HepG2 (cell line): ENCODE data around the gene ZFP36L2. TPM values are rescaled to one million over a fixed set of nuclear protein-coding genes. Genes with fewer than 3 reads are reported as not detected.

Source experiments
- ATAC-seq: fragments of 200-7000 bp; cut with Tn5 transposase; 3 replicates; pipeline ENCODE4 v1.9.1; 2020; ENCODE audit warnings: mild to moderate bottlenecking, moderate library complexity
- BruUV-seq: library from RNA; stranded (reverse); fragments of 400-500 nt; replicated peaks from 2 replicates; lab custom pipeline; 2021; lab: Mats Ljungman, UMichigan
- CTCF ChIA-PET: fragments of 300-600 bp; formaldehyde crosslinking; extraction: SDS; loops from one replicate; lab custom pipeline; 2021; ENCODE audit warnings: low total read pairs, inconsistent platforms, low intra/inter-chr PET ratio; lab: Yijun Ruan, JAX
- POLR2A ChIA-PET: fragments of 350-600 bp; sonication (Branson Sonifier 250); formaldehyde crosslinking; loops from one replicate; lab custom pipeline; 2020; ENCODE audit warnings: antibody characterized with exemption, inconsistent platforms; lab: Yijun Ruan, JAX
- DNase-seq: peaks from one replicate; pipeline ENCODE4 v3.0.0-alpha.2; 2015; ENCODE audit warnings: low spot score
- FAIRE-seq: peaks from 3 replicates; lab custom pipeline; 2011; peaks lifted over from hg19 to GRCh38; lab: Jason Lieb, UNC
- H2AFZ ChIP-seq: one replicate; pipeline ENCODE4 v1.6.1; 2011; ENCODE audit warnings: low read length, inconsistent platforms
- H3K27ac ChIP-seq: fragments of 300-600 bp; 3 replicates; pipeline ENCODE4 v1.8.0; 2011; ENCODE audit warnings: mixed run types, mild to moderate bottlenecking, mixed read lengths, low read length, inconsistent platforms; ENCODE audit not compliant: insufficient read depth; ENCODE audit errors: extremely low read length
- H3K27me3 ChIP-seq, 2 experiments: fragments of 200-600 bp in 1 of 2; 2 replicates in 1 of 2; 3 replicates in 1 of 2; pipeline versions ENCODE4 v1.6.0 to v1.8.0; 2011; ENCODE audit warnings: low read length in 2 of 2, mild to moderate bottlenecking in 2 of 2, moderate library complexity in 2 of 2, inconsistent platforms in 1 of 2; ENCODE audit not compliant: insufficient read depth in 2 of 2, control insufficient read depth in 1 of 2
- H3K36me3 ChIP-seq, 2 experiments: fragments of 200-600 bp in 1 of 2; replicated peaks in 1 of 2; 2 replicates in 1 of 2; 3 replicates in 1 of 2; pipeline versions ENCODE4 v1.5.1 to v1.8.0; 2011; ENCODE audit warnings: low read length in 2 of 2, inconsistent platforms in 1 of 2; ENCODE audit not compliant: insufficient read depth in 2 of 2, control insufficient read depth in 1 of 2
- H3K4me1 ChIP-seq: 2 replicates; pipeline ENCODE4 v1.5.1; 2012; ENCODE audit warnings: low read length, inconsistent platforms; ENCODE audit not compliant: insufficient read depth
- H3K4me2 ChIP-seq: 2 replicates; pipeline ENCODE4 v1.6.0; 2011; ENCODE audit warnings: low read depth, low read length, inconsistent platforms
- H3K4me3 ChIP-seq, 3 experiments: fragments of 200-600 bp in 1 of 3; sonication (generic), shearing (Covaris generic) in 1 of 3; replicated peaks in 1 of 3; 2 replicates each; pipeline ENCODE4 v1.5.1; 2011 to 2016; ENCODE audit warnings: low read length in 3 of 3, inconsistent platforms in 2 of 3, low read depth in 2 of 3, mild to moderate bottlenecking in 2 of 3, control low read depth in 1 of 3, mixed read lengths in 1 of 3; ENCODE audit not compliant: insufficient read depth in 1 of 3
- H3K79me2 ChIP-seq: one replicate; pipeline ENCODE4 v1.6.1; 2011; ENCODE audit warnings: low read length, inconsistent platforms; ENCODE audit not compliant: insufficient read depth
- H3K9ac ChIP-seq: 2 replicates; pipeline ENCODE4 v1.6.0; 2011; ENCODE audit warnings: mild to moderate bottlenecking, low read depth, low read length, inconsistent platforms; ENCODE audit not compliant: insufficient read depth
- H3K9me3 ChIP-seq: 2 replicates; pipeline ENCODE4 v1.5.1; 2012; ENCODE audit warnings: mild to moderate bottlenecking, low read length
- H4K20me1 ChIP-seq: 2 replicates; pipeline ENCODE4 v1.6.0; 2011; ENCODE audit warnings: inconsistent platforms, mild to moderate bottlenecking, low read length, moderate library complexity; ENCODE audit not compliant: insufficient read depth
- ATRX ChIP-seq: sonication (generic); formaldehyde crosslinking; IDR thresholded peaks from 2 replicates; pipeline ENCODE4 v1.4.0; 2020; ENCODE audit warnings: missing genetic modification reagents, borderline replicate concordance
- MBD4 ChIP-seq: IDR thresholded peaks from 2 replicates; pipeline ENCODE4 v1.6.1; 2012; ENCODE audit warnings: low read length, inconsistent platforms, borderline replicate concordance
- TEAD3 ChIP-seq: optimal IDR thresholded peaks from 2 replicates; pipeline ENCODE3; 2016; ENCODE audit warnings: borderline replicate concordance
- ZBTB39 ChIP-seq: sonication (generic); formaldehyde crosslinking; IDR thresholded peaks from 2 replicates; pipeline ENCODE4 v1.5.0; 2020; ENCODE audit warnings: missing genetic modification reagents
- ZNF18 ChIP-seq: sonication (generic); formaldehyde crosslinking; IDR thresholded peaks from 2 replicates; pipeline ENCODE4 v1.8.0; 2022; ENCODE audit warnings: mild to moderate bottlenecking, missing genetic modification reagents; ENCODE audit not compliant: insufficient replicate concordance
- WGBS: methylation state at CpG from one replicate; pipeline ENCODE4 v1.1.6; 2017; ENCODE audit warnings: low lambda C conversion rate; 5-methylcytosine and 5-hydroxymethylcytosine counted together
- in situ Hi-C: cut with HindIII; loops from 2 replicates; pipeline ENCODE4 v1.10.0; 2017; ENCODE audit warnings: low pct_unique_long_range_greater_than_20kb; ENCODE audit not compliant: extremely low pct_ligation_motif_present
- intact Hi-C: fragments of 100-400 bp; cut with micrococcal nuclease; formaldehyde crosslinking; loops from one replicate; pipeline ENCODE4 v1.10.0; 2022; ENCODE audit not compliant: unreplicated experiment
- polyA plus RNA-seq, 8 experiments: library from polyadenylated mRNA; depleted of rRNA in 3 of 8; stranded (reverse) in 7 of 8; unstranded in 1 of 8; fragments of >200 nt; fragmentation: Illumina TruSeq in 4 of 8; extraction: Trizol in 4 of 8; gene quantifications; 2 replicates each; pipeline versions ENCODE4 v1.2.1 to v1.2.3, GENCODE V29; 2011 to 2016; ENCODE audit warnings: low read depth in 4 of 8, missing spikeins in 1 of 8, mixed read lengths in 1 of 8; ENCODE audit not compliant: insufficient read depth in 1 of 8
- total RNA-seq, 5 experiments: library from RNA; depleted of rRNA; stranded (reverse); fragments of >200 nt; fragmentation: Illumina TruSeq; extraction: Trizol; gene quantifications; 2 replicates each; pipeline ENCODE4 v1.2.3, GENCODE V29; 2016; ENCODE audit warnings: low read depth in 1 of 5

Gene ZFP36L2
- total and polyA plus RNA-seq, 2 of the 13 experiments (the other 11 are each of a cell fraction or from before 2014, with no cell fraction given) = 11.2 to 21.8 TPM

GRCh38 chr2:43197588-43197896 is 28.9 kb downstream of the ZFP36L2 start:
- H3K36me3 ChIP-seq = no peaks in the 10 kb centered on the region
- no peak overlapping the region for H2AFZ ChIP-seq
- no peak overlapping the region for H3K27ac ChIP-seq
- BruUV-seq = no TSS peak
- peaks cover 96% of the 10 kb centered on the region for H3K4me1 ChIP-seq
- no peaks in the 10 kb centered on the region for H3K9me3 ChIP-seq
- H3K27me3 ChIP-seq = no peaks in the 10 kb centered on the region
- no peak for DNase-seq
- H3K4me2 ChIP-seq = no peak overlapping the region
- intact Hi-C loops (no loop called here), in situ Hi-C loops (no loop called here)
- H4K20me1 ChIP-seq = no peaks in the 10 kb centered on the region
- H3K4me3 ChIP-seq = no peak overlapping the region
- TF ChIP-seq ATRX (CRISPR knock-in tag) (no peak), ZBTB39 (CRISPR knock-in tag) (no peak), MBD4 (no peak), ZNF18 (CRISPR knock-in tag) (peak; percentile 47), TEAD3 (CRISPR knock-in tag) (peak; percentile 23)
- FAIRE-seq = no peak
- no peak for ATAC-seq
- POLR2A ChIA-PET = interaction anchor here (0.8 to 10.9 kb wide), 3 partner anchors 19 to 268 kb away, joined by 3 to 324 read pairs (median 5); partner anchors contain the start of gene ZFP36L2
- CTCF ChIA-PET = no interaction called here
- no peak overlapping the region for H3K9ac ChIP-seq
- WGBS = 85% methylated on average over 5 of the region's 5 CpGs
- no peaks in the 10 kb centered on the region for H3K79me2 ChIP-seq
